ENCODE measurements around the gene TET2. TPM values are rescaled to one million over a fixed set of nuclear protein-coding genes. Genes with fewer than 3 reads are reported as not detected.

The TET2 gene
- total RNA-seq, 3 donors from 2014 or later = 29.0 to 36.3 (median 31.0) TPM

DNA sequence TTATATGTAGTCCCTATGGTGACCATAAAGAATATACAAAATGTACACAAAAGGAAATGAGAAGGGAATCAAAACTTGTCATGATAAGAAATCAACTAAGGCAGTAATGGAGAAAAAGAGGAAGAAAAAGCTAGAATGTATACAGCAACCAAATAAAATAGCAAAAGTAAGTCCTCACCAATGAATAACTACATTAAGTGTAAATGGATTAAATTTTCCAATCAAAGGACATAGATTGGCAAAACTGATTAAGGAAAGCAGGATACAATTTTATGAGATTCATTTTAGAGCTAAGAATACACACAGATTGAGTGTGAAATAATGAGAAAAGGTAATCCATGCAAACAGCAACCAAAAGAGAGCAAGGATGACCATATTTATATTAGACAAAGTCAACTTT is 157.4 kb downstream of the TET2 start:
- intact Hi-C loops (cut with DNase I, micrococcal nuclease) = no loop called here
- H3K36me3 ChIP-seq (ENCODE audit: low read depth) = no peaks in the 10 kb centered on the region
- H3K4me1 ChIP-seq (ENCODE audit: low read depth) = no peaks in the 10 kb centered on the region
- no peak overlapping the region for H3K4me3 ChIP-seq
- TF ChIP-seq, protein P1, sequence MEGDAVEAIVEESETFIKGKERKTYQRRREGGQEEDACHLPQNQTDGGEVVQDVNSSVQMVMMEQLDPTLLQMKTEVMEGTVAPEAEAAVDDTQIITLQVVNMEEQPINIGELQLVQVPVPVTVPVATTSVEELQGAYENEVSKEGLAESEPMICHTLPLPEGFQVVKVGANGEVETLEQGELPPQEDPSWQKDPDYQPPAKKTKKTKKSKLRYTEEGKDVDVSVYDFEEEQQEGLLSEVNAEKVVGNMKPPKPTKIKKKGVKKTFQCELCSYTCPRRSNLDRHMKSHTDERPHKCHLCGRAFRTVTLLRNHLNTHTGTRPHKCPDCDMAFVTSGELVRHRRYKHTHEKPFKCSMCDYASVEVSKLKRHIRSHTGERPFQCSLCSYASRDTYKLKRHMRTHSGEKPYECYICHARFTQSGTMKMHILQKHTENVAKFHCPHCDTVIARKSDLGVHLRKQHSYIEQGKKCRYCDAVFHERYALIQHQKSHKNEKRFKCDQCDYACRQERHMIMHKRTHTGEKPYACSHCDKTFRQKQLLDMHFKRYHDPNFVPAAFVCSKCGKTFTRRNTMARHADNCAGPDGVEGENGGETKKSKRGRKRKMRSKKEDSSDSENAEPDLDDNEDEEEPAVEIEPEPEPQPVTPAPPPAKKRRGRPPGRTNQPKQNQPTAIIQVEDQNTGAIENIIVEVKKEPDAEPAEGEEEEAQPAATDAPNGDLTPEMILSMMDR (IDR thresholded peaks at IDR 0.05) = no peak
- H3K9me3 ChIP-seq = peaks cover 10% of the 10 kb centered on the region
- DNase-seq = no peak
- ATAC-seq = no peak

DNA sequence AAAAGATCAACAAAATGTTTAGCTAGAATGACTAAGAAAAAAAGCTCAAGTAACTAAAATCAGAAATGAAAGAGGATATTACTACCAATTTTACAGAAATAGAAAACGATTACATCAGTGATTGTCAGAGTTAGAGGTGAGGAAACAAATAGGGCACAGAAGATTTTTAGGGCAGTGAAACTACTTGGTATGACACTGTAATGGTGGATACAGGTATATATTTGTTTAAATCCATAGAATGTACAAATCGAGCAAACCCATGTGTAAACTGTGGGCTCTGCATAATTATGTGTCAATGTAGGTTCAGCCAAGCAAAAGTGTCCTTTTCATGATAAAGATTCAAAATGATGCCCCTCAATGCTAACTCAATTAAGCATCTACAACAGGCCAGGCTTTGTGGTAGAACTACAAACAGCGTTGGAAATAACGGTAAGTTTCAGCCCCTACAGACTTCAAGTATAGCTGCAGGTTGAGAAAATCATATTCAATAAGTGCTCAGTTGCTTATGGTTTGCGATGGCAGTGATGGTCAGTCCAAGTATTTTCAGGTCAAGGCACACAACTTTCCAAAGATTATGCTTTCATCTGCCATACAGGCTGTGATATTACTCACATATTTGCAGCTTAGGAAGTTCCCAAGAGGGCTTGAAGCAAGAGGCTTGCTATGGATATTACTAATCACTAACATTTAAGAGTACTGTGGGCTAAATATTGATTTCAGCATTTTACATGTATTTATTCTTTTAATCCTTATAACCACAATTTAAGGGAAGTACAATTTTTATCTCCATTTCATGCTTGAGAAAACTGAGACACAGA is 158.6 kb downstream of the TET2 start:
- H3K36me3 ChIP-seq (ENCODE audit: low read depth) = no peaks in the 10 kb centered on the region
- no peak overlapping the region for H3K4me3 ChIP-seq
- TF ChIP-seq, protein P1 (IDR thresholded peaks at IDR 0.05) = no peak
- no peaks in the 10 kb centered on the region for H3K4me1 ChIP-seq (ENCODE audit: low read depth)
- intact Hi-C loops (cut with DNase I, micrococcal nuclease) = no loop called here
- ATAC-seq = no peak
- H3K9me3 ChIP-seq = peaks cover 10% of the 10 kb centered on the region
- no peak for DNase-seq

DNA sequence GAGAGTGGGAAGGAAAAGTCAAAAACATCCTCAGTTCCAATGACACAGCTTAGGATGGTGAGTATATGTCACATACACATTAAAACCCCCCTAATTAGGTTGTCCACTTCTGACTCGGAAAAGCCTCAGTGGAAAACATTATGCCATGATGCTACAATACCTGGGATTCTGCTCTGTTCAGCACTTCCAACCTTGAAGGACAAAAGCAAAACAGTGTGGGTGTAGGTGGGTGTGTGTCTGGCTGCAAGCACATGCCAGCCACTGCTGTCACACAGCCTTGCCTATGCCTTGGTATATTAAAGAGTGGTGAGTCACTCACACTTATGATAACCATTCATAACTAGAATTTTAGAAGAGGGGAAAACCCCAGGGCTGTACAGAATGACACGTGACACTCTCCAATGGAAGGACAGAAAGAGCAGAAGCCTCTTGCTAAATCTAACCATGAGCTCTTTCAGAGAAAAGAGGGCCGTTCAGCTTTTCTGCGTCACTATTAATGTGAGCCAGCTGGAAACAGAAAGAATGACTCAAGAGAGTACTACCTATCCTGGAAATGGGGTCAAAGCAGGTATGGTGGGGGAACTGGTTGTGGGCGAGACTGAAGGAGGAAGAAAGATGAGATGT is 159.6 kb downstream of the TET2 start:
- Histone ChIP-seq H3K36me3 (ENCODE audit: low read depth) (no peaks in the 10 kb centered on the region), H3K4me1 (ENCODE audit: low read depth) (no peaks in the 10 kb centered on the region), H3K9me3 (peaks cover 14% of the 10 kb centered on the region), H3K4me3 (no peak overlapping the region)
- intact Hi-C loops (cut with DNase I, micrococcal nuclease) = no loop called here
- ATAC-seq = peak; percentile 50
- DNase-seq = no peak
- TF ChIP-seq, protein P1 (IDR thresholded peaks at IDR 0.05) = no peak

DNA sequence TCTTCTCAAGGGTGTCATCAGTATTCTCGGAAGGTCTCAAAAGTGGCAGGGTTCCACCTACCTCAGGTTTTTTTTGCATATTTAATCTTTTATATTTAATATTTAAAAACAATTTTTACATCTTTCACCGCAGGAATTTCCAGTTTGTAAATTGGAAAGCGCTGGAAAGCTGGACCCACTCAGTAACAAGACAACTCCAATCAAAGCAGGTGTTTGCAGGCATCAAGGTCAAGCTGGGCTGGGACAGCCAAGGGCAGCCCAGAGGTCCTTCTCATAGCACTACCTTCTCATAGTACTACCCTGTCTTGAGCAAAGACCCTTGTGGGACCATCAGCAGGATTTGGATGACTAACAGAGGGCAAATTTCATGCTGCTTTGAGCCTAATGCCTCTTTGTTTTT is 160.1 kb downstream of the TET2 start:
- no peak overlapping the region for H3K4me3 ChIP-seq
- ATAC-seq (no peak), DNase-seq (no peak)
- TF ChIP-seq, protein P1 (IDR thresholded peaks at IDR 0.05) = no peak
- intact Hi-C loops (cut with DNase I, micrococcal nuclease) = no loop called here
- no peaks in the 10 kb centered on the region for H3K36me3 ChIP-seq (ENCODE audit: low read depth)
- H3K9me3 ChIP-seq = peaks cover 14% of the 10 kb centered on the region
- no peaks in the 10 kb centered on the region for H3K4me1 ChIP-seq (ENCODE audit: low read depth)

DNA sequence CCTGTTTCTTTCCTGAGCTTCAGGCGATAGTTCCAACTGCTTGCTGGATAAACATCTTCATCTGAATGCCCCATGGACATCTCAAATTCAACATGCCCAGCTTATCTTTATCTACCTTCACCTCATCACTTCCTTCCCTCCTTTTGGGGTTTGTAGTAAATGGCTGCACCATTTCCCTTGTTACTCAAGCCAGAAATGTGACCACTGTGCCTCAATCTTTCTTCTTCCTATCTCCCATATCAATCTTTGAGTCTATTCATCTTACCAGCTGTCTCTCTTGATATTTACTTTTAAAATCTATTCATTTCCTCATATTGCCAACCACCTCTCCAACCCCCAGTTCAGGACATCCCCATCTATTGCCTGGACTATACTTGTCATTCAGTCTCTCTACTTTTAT is 171.8 kb downstream of the TET2 start:
- TF ChIP-seq, protein P1 (IDR thresholded peaks at IDR 0.05) = no peak
- Histone ChIP-seq H3K4me1 (ENCODE audit: low read depth) (no peaks in the 10 kb centered on the region), H3K36me3 (ENCODE audit: low read depth) (no peaks in the 10 kb centered on the region), H3K4me3 (no peak overlapping the region), H3K9me3 (peaks cover 5% of the 10 kb centered on the region)
- ATAC-seq = no peak
- intact Hi-C loops (cut with DNase I, micrococcal nuclease) = no loop called here
- DNase-seq = no peak
